ENCODE results near the gene TOMM70. TPM values are rescaled to one million over a fixed set of nuclear protein-coding genes. Genes with fewer than 3 reads are reported as not detected.

Gene TOMM70
- total and polyA plus RNA-seq, 11 donors: 25.9 to 67.0 (median 56.2) TPM

GRCh38 chr3:100407164-100407563, 6.3 kb upstream of the TOMM70 start:
- Histone ChIP-seq H3K27me3 (no peaks in the 10 kb centered on the region), H3K4me1 (peaks cover 0 to 22% (median 12%) of the 10 kb centered on the region in 12 donors), H3K9me3 (peaks cover 0 to 30% (median 8%) of the 10 kb centered on the region in 12 donors), H3K27ac (no peak overlapping the region), H3K36me3 (no peaks in the 10 kb centered on the region), H3K4me3 (no peak overlapping the region)
- intact Hi-C loops (cut with DNase I): loop anchor here in 4 of 10 donors (10.0 kb wide), 4 partner anchors 72 to 1882 kb away; partner anchors contain the start of genes CLDND1 (in 1 of the 4), NIT2 (in 1 of the 4) and TFG (in 1 of the 4)
- ATAC-seq (no peak), DNase-seq (no peak)
- 67 to 97% (median 84%) methylated on average over 2 of the region's 2 CpGs for WGBS, 4 donors
- TF ChIP-seq CTCF (IDR thresholded peaks at IDR 0.05): no peak
- no peak for TF ChIP-seq POLR2A (IDR thresholded peaks at IDR 0.05)

- no peak for ATAC-seq
- H3K4me1 ChIP-seq: peaks cover 0 to 39% (median 19%) of the 10 kb centered on the region in 12 donors
- DNase-seq: no peak
- intact Hi-C loops (cut with DNase I): loop anchor here in 4 of 10 donors (5.0 to 10.0 kb wide), 6 partner anchors 67 to 1879 kb away; partner anchors contain the start of genes TMEM45A (in 2 of the 4), CLDND1 (in 1 of the 4), NIT2 (in 1 of the 4) and TFG (in 1 of the 4)
- H3K9me3 ChIP-seq: peaks cover 0 to 21% (median 8%) of the 10 kb centered on the region in 12 donors
- H3K36me3 ChIP-seq: no peaks in the 10 kb centered on the region
- H3K4me3 ChIP-seq: no peak overlapping the region
- WGBS, 4 donors: 83 to 100% (median 95%) methylated on average over 1 of the region's 1 CpG
- no peak for TF ChIP-seq POLR2A (IDR thresholded peaks at IDR 0.05)
- no peak for TF ChIP-seq CTCF (IDR thresholded peaks at IDR 0.05)
- no peaks in the 10 kb centered on the region for H3K27me3 ChIP-seq
- H3K27ac ChIP-seq: no peak overlapping the region
Observed at GRCh38 chr3:100404250-100404548, 3.3 kb upstream of the TOMM70 start.

GRCh38 chr3:100403362-100404249, 2.7 kb upstream of the TOMM70 start:
- 62 to 68% (median 65%) methylated on average over 5 of the region's 5 CpGs for WGBS, 4 donors
- no peak for ATAC-seq
- Histone ChIP-seq H3K4me3 (peak overlapping the region in 9 of 12 donors; percentile 76 to 98 (median 93)), H3K4me1 (peaks cover 0 to 45% (median 24%) of the 10 kb centered on the region in 12 donors), H3K36me3 (no peaks in the 10 kb centered on the region), H3K27ac (peak overlapping the region in 1 of 12 donors; percentile 95), H3K9me3 (peaks cover 0 to 21% (median 8%) of the 10 kb centered on the region in 12 donors), H3K27me3 (no peaks in the 10 kb centered on the region)
- DNase-seq: no peak
- intact Hi-C loops (cut with DNase I): loop anchor here in 4 of 10 donors (5.0 to 10.0 kb wide), 6 partner anchors 66 to 1879 kb away; partner anchors contain the start of genes TMEM45A (in 2 of the 4), CLDND1 (in 1 of the 4), NIT2 (in 1 of the 4) and TFG (in 1 of the 4)
- TF ChIP-seq POLR2A (IDR thresholded peaks at IDR 0.05) (no peak), CTCF (IDR thresholded peaks at IDR 0.05) (no peak)

- Histone ChIP-seq H3K4me1 (peaks cover 0 to 50% (median 27%) of the 10 kb centered on the region in 12 donors), H3K9me3 (peaks cover 0 to 16% (median 8%) of the 10 kb centered on the region in 12 donors), H3K4me3 (peak overlapping the region in 11 of 12 donors; percentile 76 to 98 (median 88)), H3K36me3 (no peaks in the 10 kb centered on the region), H3K27me3 (no peaks in the 10 kb centered on the region), H3K27ac (peak overlapping the region in 5 of 12 donors; percentile 3 to 96 (median 92))
- DNase-seq (no peak), ATAC-seq (no peak)
- WGBS, 4 donors: 35 to 42% (median 38%) methylated on average over 2 of the region's 2 CpGs
- intact Hi-C loops (cut with DNase I): loop anchor here in 4 of 10 donors (5.0 to 10.0 kb wide), 6 partner anchors 66 to 1878 kb away; partner anchors contain the start of genes TMEM45A (in 2 of the 4), CLDND1 (in 1 of the 4), NIT2 (in 1 of the 4) and TFG (in 1 of the 4)
- TF ChIP-seq POLR2A (IDR thresholded peaks at IDR 0.05) (no peak), CTCF (IDR thresholded peaks at IDR 0.05) (no peak)
Observed at GRCh38 chr3:100402891-100403290, 2.0 kb upstream of the TOMM70 start.
